SK-N-SH treated with all-trans-retinoic acid at 6 μM for 48 hours (cell line): ENCODE data around the gene MCRS1.

ENCODE experiments used
- CREB5 ChIP-seq: fragments of 250-450 bp; sonication (Bioruptor Pico); IDR thresholded peaks from 2 replicates; pipeline ENCODE4 v1.5.1; 2020; ENCODE audit warnings: low read depth, mild to moderate bottlenecking, moderate library complexity
- CSRNP3 ChIP-seq: fragments of 250-450 bp; sonication (Bioruptor Pico); IDR thresholded peaks from 2 replicates; pipeline ENCODE4 v1.5.1; 2021; ENCODE audit warnings: mild to moderate bottlenecking, moderate library complexity
- GLIS3 ChIP-seq: fragments of 250-450 bp; sonication (Bioruptor Pico); IDR thresholded peaks from 2 replicates; pipeline ENCODE4 v1.5.0; 2020; ENCODE audit warnings: mild to moderate bottlenecking, moderate library complexity
- OSR1 ChIP-seq: fragments of 250-450 bp; sonication (Bioruptor Pico); IDR thresholded peaks from 2 replicates; pipeline ENCODE4 v1.8.0; 2022; ENCODE audit warnings: moderate library complexity, mild to moderate bottlenecking, inconsistent platforms
- RARB ChIP-seq: fragments of 250-450 bp; sonication (Bioruptor Pico); IDR thresholded peaks from 2 replicates; pipeline ENCODE4 v1.8.0; 2021; ENCODE audit warnings: mild to moderate bottlenecking, moderate library complexity
- SNAI2 ChIP-seq: fragments of 250-450 bp; sonication (Bioruptor Pico); IDR thresholded peaks from 2 replicates; pipeline ENCODE4 v1.5.0; 2020; ENCODE audit warnings: mild to moderate bottlenecking, moderate library complexity
- ZFP3 ChIP-seq: fragments of 250-450 bp; sonication (Bioruptor Pico); IDR thresholded peaks from 2 replicates; pipeline ENCODE4 v1.5.0; 2020; ENCODE audit warnings: mild to moderate bottlenecking, moderate library complexity
- ZFP30 ChIP-seq: fragments of 450-650 bp; formaldehyde crosslinking; IDR thresholded peaks from 2 replicates; pipeline ENCODE4 v1.5.0; 2022; ENCODE audit warnings: mild to moderate bottlenecking, moderate library complexity

GRCh38 chr12:49580572-49581535 lies 12.9 kb upstream of the MCRS1 start:
- TF ChIP-seq ZFP30 (no peak), RARB (CRISPR knock-in tag) (no peak), OSR1 (no peak), CREB5 (CRISPR knock-in tag) (no peak), GLIS3 (no peak), ZFP3 (CRISPR knock-in tag) (no peak), SNAI2 (CRISPR knock-in tag) (no peak), CSRNP3 (CRISPR knock-in tag) (no peak)
